ENCODE measurements around the gene DRAP1. TPM values are rescaled to one million over a fixed set of nuclear protein-coding genes. Genes with fewer than 3 reads are reported as not detected.

Gene DRAP1
- total RNA-seq, 1 donor from 2014 or later, result 68.5 TPM

- no peaks in the 10 kb centered on the region for H3K9me3 Mint-ChIP-seq
- H3K36me3 Mint-ChIP-seq, result peaks cover 18% of the 10 kb centered on the region
- peak overlapping the region; percentile 77 for H3K27ac Mint-ChIP-seq
- no peak for DNase-seq (ENCODE audit: low spot score in 2 of 2, unreplicated experiment in 2 of 2)
- peaks cover 25% of the 10 kb centered on the region for H3K4me1 Mint-ChIP-seq
- no peak for TF ChIP-seq CTCF (IDR thresholded peaks at IDR 0.05; ENCODE audit: unreplicated experiment)
- H3K4me3 Mint-ChIP-seq, result peak overlapping the region; percentile 86
- no peaks in the 10 kb centered on the region for H3K27me3 Mint-ChIP-seq (ENCODE audit: low read depth)
Measured at GRCh38 chr11:65920372-65920802, 1.2 kb downstream of the DRAP1 start.

DNA sequence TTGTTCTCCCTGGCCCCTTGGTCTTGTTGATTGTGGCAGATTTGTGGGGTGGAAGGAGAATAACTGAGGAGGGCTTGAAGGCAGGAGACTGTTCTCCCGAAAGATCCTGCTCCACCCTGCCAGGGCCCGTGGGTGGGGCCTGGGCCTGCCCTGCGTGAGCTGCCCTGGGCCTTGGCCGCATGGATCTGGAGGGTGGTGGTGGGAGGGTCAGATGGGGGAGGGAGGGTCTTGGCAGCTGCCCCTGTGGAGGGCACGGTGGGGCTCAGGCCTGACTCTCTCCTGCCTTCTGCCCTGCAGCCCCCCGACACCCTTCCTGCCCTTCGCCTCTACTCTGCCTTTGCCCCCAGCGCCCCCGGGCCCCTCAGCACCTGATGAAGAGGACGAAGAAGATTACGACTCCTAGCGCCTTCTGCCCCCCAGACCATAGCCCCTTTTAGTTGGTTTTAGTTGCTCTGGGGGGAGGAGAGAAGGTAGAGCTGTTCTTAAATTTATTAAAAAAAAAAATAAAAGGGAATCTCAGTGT, 1.9 kb downstream of the DRAP1 start:
- peaks cover 18% of the 10 kb centered on the region for H3K36me3 Mint-ChIP-seq
- DNase-seq (ENCODE audit: low spot score in 2 of 2, unreplicated experiment in 2 of 2), result no peak
- no peak for TF ChIP-seq CTCF (IDR thresholded peaks at IDR 0.05; ENCODE audit: unreplicated experiment)
- H3K4me1 Mint-ChIP-seq, result peaks cover 21% of the 10 kb centered on the region
- H3K4me3 Mint-ChIP-seq, result peak overlapping the region; percentile 86
- no peaks in the 10 kb centered on the region for H3K9me3 Mint-ChIP-seq
- H3K27ac Mint-ChIP-seq, result no peak overlapping the region
- no peaks in the 10 kb centered on the region for H3K27me3 Mint-ChIP-seq (ENCODE audit: low read depth)

DNA sequence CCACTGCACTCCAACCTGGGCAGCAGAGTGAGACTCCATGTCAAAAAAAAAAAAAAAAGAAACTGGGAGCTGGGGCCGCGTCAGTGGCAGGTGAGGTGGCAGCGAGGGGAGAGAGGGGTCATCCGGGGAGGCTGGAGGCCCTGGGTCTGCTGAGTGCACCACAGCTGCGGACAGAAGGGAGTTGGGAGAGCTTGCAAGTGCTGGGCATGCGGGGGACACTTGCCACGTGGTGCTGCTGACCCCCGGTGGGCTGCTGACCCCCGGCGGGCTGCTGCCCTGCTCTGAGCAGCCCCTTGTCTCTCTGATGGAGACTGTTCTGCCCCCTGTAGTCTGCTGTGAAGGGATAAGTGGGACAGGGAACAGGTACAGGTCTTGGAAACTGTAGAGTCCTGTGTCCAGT, 2.6 kb downstream of the DRAP1 start:
- H3K4me3 Mint-ChIP-seq, result peak overlapping the region; percentile 2
- no peaks in the 10 kb centered on the region for H3K27me3 Mint-ChIP-seq (ENCODE audit: low read depth)
- TF ChIP-seq CTCF (IDR thresholded peaks at IDR 0.05; ENCODE audit: unreplicated experiment), result no peak
- H3K9me3 Mint-ChIP-seq, result no peaks in the 10 kb centered on the region
- DNase-seq (ENCODE audit: low spot score in 2 of 2, unreplicated experiment in 2 of 2), result no peak
- H3K27ac Mint-ChIP-seq, result no peak overlapping the region
- H3K4me1 Mint-ChIP-seq, result peaks cover 14% of the 10 kb centered on the region
- peaks cover 17% of the 10 kb centered on the region for H3K36me3 Mint-ChIP-seq

GRCh38 chr11:65922565-65922964, 3.3 kb downstream of the DRAP1 start:
- Mint-ChIP-seq H3K27ac (no peak overlapping the region), H3K36me3 (peaks cover 14% of the 10 kb centered on the region), H3K4me1 (peaks cover 9% of the 10 kb centered on the region), H3K4me3 (no peak overlapping the region), H3K9me3 (no peaks in the 10 kb centered on the region), H3K27me3 (ENCODE audit: low read depth) (no peaks in the 10 kb centered on the region)
- no peak for TF ChIP-seq CTCF (IDR thresholded peaks at IDR 0.05; ENCODE audit: unreplicated experiment)
- no peak for DNase-seq (ENCODE audit: low spot score in 2 of 2, unreplicated experiment in 2 of 2)

GRCh38 chr11:65925397-65925796, 6.2 kb downstream of the DRAP1 start:
- peaks cover under 1% of the 10 kb centered on the region for H3K4me1 Mint-ChIP-seq

More at GRCh38 chr11:65925397-65925796, 6.2 kb downstream of the DRAP1 start:
- Mint-ChIP-seq H3K27me3 (ENCODE audit: low read depth) (no peaks in the 10 kb centered on the region), H3K9me3 (no peaks in the 10 kb centered on the region), H3K36me3 (peaks cover 14% of the 10 kb centered on the region), H3K27ac (no peak overlapping the region), H3K4me3 (no peak overlapping the region)
- DNase-seq (ENCODE audit: low spot score in 2 of 2, unreplicated experiment in 2 of 2), result no peak
- TF ChIP-seq CTCF (IDR thresholded peaks at IDR 0.05; ENCODE audit: unreplicated experiment), result no peak

Measured in mesothelial cell of epicardium (in vitro differentiated cells).